GM18507 (cell line): Measurements from ENCODE around the gene FGD2.
A peak's percentile ranks its signal among the peaks of the same experiment; 100 is the strongest.
"Not testable (repeated sequence)": the region's sequence is repeated elsewhere in the genome, so short reads cannot be mapped to it uniquely, and the experiment has no call there.

Experiments used
- DNase-seq: peaks from one replicate; pipeline ENCODE4 v3.0.0; 2011; ENCODE audit warnings: low read depth; ENCODE audit not compliant: insufficient read length; ENCODE audit errors: extremely low spot score
- FAIRE-seq: peaks from 2 replicates; lab custom pipeline; 2011; peaks lifted over from hg19 to GRCh38; lab: Jason Lieb, UNC

The FGD2 gene

GRCh38 chr6:36985808-36986703 is 19.4 kb upstream of the FGD2 start, which contains the start of gene MTCH1:
Gene MTCH1, minus strand, starts transcription at chr6:36986196. Its CDS starts 23 bp downstream, at chr6:36986173.
- FAIRE-seq: peak; percentile 81
- DNase-seq: peak; percentile 94

GRCh38 chr6:36986704-36987047 is 18.8 kb upstream of the FGD2 start:
- no peak for DNase-seq
- no peak for FAIRE-seq

GRCh38 chr6:36989264-36989663 is 16.2 kb upstream of the FGD2 start:
- no peak for FAIRE-seq
- no peak for DNase-seq

- FAIRE-seq, DNase-seq: not testable (repeated sequence)
Measured at GRCh38 chr6:36990401-36990800, 15.1 kb upstream of the FGD2 start.

- FAIRE-seq (no peak), DNase-seq (no peak)
Measured at GRCh38 chr6:36997811-36998722, 7.4 kb upstream of the FGD2 start.

GRCh38 chr6:36998723-36999038 is 6.8 kb upstream of the FGD2 start:
- DNase-seq (no peak), FAIRE-seq (no peak)

- FAIRE-seq: no peak
Measured at GRCh38 chr6:36999061-36999750, 6.2 kb upstream of the FGD2 start.

GRCh38 chr6:36999751-37000125 is 5.7 kb upstream of the FGD2 start:
- DNase-seq (no peak), FAIRE-seq (no peak)

More at GRCh38 chr6:36999061-36999750, 6.2 kb upstream of the FGD2 start:
- no peak for DNase-seq

GRCh38 chr6:37004044-37004980 is 1.1 kb upstream of the FGD2 start:
- no peak for DNase-seq
- FAIRE-seq: peak; percentile 83

GRCh38 chr6:37005827-37006567 is 542 bp downstream of the FGD2 start:
- DNase-seq (no peak), FAIRE-seq (peak; percentile 54)

- DNase-seq (no peak), FAIRE-seq (peak; percentile 36)
Measured at GRCh38 chr6:37006793-37007339, 1.4 kb downstream of the FGD2 start.

GRCh38 chr6:37007340-37008043 is 2.0 kb downstream of the FGD2 start:
- no peak for DNase-seq
- peak; percentile 92 for FAIRE-seq

GRCh38 chr6:37008484-37009465 is 3.3 kb downstream of the FGD2 start:
- FAIRE-seq (no peak), DNase-seq (no peak)

GRCh38 chr6:37010402-37010892 is 5.0 kb downstream of the FGD2 start:
- no peak for FAIRE-seq
- no peak for DNase-seq

GRCh38 chr6:37011656-37012378 is 6.4 kb downstream of the FGD2 start:
- FAIRE-seq (no peak), DNase-seq (no peak)
